Mucosa of descending colon (tissue), 3 donors: ENCODE results near the gene RPS18. TPM values are rescaled to one million over a fixed set of nuclear protein-coding genes. Genes with fewer than 3 reads are reported as not detected.

Source experiments
- ATAC-seq: fragments of 200-7000 bp; cut with Tn5 transposase; one replicate; pipeline ENCODE4 v1.9.1; 2020; ENCODE audit warnings: mild to moderate bottlenecking, moderate library complexity
- DNase-seq, 3 donors: peaks; one replicate each; pipeline ENCODE4 v3.0.0-alpha.2; 2020
- H3K36me3 ChIP-seq: fragments of 200-600 bp; one replicate; pipeline ENCODE4 v1.8.0; 2021; ENCODE audit warnings: low read depth, mild to moderate bottlenecking
- H3K4me1 ChIP-seq: fragments of 200-600 bp; one replicate; pipeline ENCODE4 v1.8.0; 2021; ENCODE audit warnings: low read depth, mild to moderate bottlenecking
- H3K4me3 ChIP-seq: fragments of 200-600 bp; one replicate; pipeline ENCODE4 v1.8.0; 2021; ENCODE audit warnings: mild to moderate bottlenecking
- H3K9me3 ChIP-seq: fragments of 200-600 bp; one replicate; pipeline ENCODE4 v1.8.0; 2021; ENCODE audit warnings: mild to moderate bottlenecking
- CTCF ChIP-seq: fragments of 200-600 bp; IDR thresholded peaks from one replicate; pipeline ENCODE4 v1.8.0; 2022; ENCODE audit warnings: antibody characterized with exemption, mild to moderate bottlenecking
- intact Hi-C, 2 donors: fragments of 100-400 bp; cut with DNase I in 1 of 2; cut with micrococcal nuclease in 1 of 2; formaldehyde crosslinking; loops; one replicate each; pipeline versions ENCODE4 v1.11.0 to v1.11.1; 2022; cut with DNase I, micrococcal nuclease
- total RNA-seq, 3 donors: library from RNA; stranded (reverse); fragmentation: NEBNext Ultra II Directional in 2 of 3; extraction: Animal tissue kit (Norgen Biotek cat#: 25700) in 2 of 3; gene quantifications; one replicate each; pipeline versions ENCODE4 v1.2.1 to v1.2.4, GENCODE V29; 2021 to 2023
- donor health status: DM: no; HTN: no; CAD: no; lungs with moderate emphysema.
- donor health status: DM: no; HTN: no; CAD: no.
- donor health status: DM: no; HTN: yes; CAD: no.

The RPS18 gene
- total RNA-seq, 3 donors from 2014 or later: 1,579 to 1,936 (median 1,680) TPM

- H3K4me1 ChIP-seq: peaks cover 17% of the 10 kb centered on the region
- no peak overlapping the region for H3K4me3 ChIP-seq
- peaks cover 5% of the 10 kb centered on the region for H3K36me3 ChIP-seq
- no peaks in the 10 kb centered on the region for H3K9me3 ChIP-seq
- DNase-seq (no peak), ATAC-seq (no peak)
- no peak for TF ChIP-seq CTCF
- intact Hi-C loops: no loop called here
These were observed 30.0 kb downstream of the RPS18 start for GRCh38 chr6:33301877-33302276.

GRCh38 chr6:33304216-33304615, 32.3 kb downstream of the RPS18 start:
- H3K4me1 ChIP-seq: peaks cover 10% of the 10 kb centered on the region
- H3K4me3 ChIP-seq: no peak overlapping the region
- ATAC-seq (no peak), DNase-seq (no peak)
- no peaks in the 10 kb centered on the region for H3K9me3 ChIP-seq
- TF ChIP-seq CTCF: no peak
- H3K36me3 ChIP-seq: peaks cover 5% of the 10 kb centered on the region
- intact Hi-C loops: no loop called here

DNA sequence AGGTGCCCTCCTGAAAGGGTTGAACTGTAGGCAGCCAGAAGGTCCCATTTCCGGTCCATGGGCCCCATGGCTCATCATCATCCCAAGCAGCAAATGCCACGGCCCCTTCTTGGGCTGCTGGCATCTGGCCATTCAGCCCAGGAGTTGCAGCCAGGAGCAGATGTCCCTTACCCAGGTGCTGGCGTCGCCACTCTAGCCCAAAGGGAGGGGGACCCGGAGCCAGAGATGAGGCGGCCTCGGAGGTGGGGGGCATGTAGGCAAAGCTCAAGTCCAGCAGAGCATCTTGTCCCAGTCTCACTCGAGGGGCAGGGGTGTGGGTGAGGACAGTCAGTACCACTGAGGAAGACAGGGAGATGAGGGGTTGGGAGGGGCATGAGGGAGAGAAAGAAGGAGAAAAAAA, 33.2 kb downstream of the RPS18 start:
- H3K4me1 ChIP-seq: peaks cover 6% of the 10 kb centered on the region
- H3K36me3 ChIP-seq: peaks cover 5% of the 10 kb centered on the region
- no peaks in the 10 kb centered on the region for H3K9me3 ChIP-seq
- no peak for TF ChIP-seq CTCF
- H3K4me3 ChIP-seq: no peak overlapping the region
- DNase-seq (no peak), ATAC-seq (no peak)
- intact Hi-C loops: no loop called here

DNA sequence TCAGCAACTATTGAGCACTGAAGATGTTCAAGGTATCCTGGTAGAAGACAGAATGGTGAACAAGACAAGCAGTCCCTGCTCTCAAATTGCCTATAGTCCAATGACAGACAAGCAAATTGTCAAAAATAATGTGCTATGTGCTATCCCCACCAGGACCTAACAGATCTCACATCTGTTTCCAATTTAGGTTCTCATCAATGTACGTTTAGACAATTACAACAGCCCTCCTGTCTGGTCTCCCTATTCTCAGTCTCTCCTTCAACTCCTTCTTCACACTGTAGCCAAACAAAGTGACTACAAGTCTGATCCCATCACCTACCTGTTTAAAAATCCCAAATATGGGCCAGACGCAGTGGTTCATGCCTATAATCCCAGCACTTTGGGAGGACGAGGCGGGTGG, 34.5 kb downstream of the RPS18 start:
- DNase-seq (no peak), ATAC-seq (no peak)
- peaks cover 5% of the 10 kb centered on the region for H3K36me3 ChIP-seq
- no peak overlapping the region for H3K4me3 ChIP-seq
- intact Hi-C loops: no loop called here
- H3K9me3 ChIP-seq: no peaks in the 10 kb centered on the region
- TF ChIP-seq CTCF: no peak
- H3K4me1 ChIP-seq: no peaks in the 10 kb centered on the region

DNA sequence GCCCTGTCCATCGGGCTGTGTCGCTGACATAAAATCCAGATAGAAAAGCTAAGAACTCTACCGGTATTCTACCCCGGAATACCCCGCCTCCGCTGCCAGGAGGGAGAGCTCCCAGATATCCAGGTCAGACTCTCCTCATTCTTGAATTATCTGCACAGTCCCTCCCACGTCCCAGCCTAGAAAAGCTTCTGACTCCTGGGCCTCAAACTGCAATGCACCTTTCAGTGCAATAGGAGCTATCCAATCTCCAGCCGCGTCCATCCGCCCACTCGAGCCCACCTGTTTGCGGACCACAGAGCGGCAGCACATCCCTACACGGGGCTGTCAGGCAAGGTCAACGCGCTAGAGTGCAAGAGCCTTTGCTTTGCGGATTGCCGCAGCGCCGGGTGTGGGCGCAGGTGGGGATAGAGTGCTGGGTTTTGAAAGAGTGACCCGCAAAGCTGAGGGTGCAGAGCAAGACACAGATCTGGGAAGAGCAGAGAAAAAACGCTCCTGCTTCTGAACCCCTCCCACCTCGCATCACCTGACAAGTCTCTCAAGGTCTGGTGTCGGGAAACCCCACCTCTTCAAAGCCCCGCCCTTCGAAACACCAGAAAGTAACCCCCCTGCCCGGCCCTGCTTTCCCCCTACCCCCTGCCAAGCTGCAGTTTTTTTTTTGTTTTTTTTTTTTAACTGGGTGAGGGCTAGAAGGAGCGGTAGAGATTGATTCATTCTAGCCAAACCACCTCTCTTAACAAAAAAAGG, 40.7 kb downstream of the RPS18 start:
- no peaks in the 10 kb centered on the region for H3K36me3 ChIP-seq
- no peak for TF ChIP-seq CTCF
- ATAC-seq (peak; percentile 56), DNase-seq (peak; percentile 77 to 94 (median 87))
- intact Hi-C loops: no loop called here
- peaks cover 21% of the 10 kb centered on the region for H3K4me1 ChIP-seq
- no peaks in the 10 kb centered on the region for H3K9me3 ChIP-seq
- H3K4me3 ChIP-seq: peak overlapping the region; percentile 62
